Keratinocyte (primary cell): ENCODE results near the gene REXO1. TPM values are rescaled to one million over a fixed set of nuclear protein-coding genes. Genes with fewer than 3 reads are reported as not detected.

ENCODE experiments used
- DNase-seq: peaks from one replicate; pipeline ENCODE4 v3.0.0-alpha.2; 2011; ENCODE audit warnings: low read depth, missing footprints, low spot score
- FAIRE-seq: peaks from 2 replicates; lab custom pipeline; 2011; peaks lifted over from hg19 to GRCh38; lab: Jason Lieb, UNC
- H2AFZ ChIP-seq: 2 replicates; pipeline ENCODE4 v1.6.0; 2012; ENCODE audit warnings: low read length, control low read depth, inconsistent platforms; ENCODE audit not compliant: control insufficient read depth
- H3K27ac ChIP-seq: 2 replicates; pipeline ENCODE4 v1.5.1; 2011; ENCODE audit warnings: low read length; ENCODE audit not compliant: control insufficient read depth, insufficient read depth
- H3K27me3 ChIP-seq: 3 replicates; pipeline ENCODE4 v1.6.0; 2011; ENCODE audit warnings: low read length; ENCODE audit not compliant: control insufficient read depth, insufficient read depth; ENCODE audit errors: extremely low read depth
- H3K36me3 ChIP-seq, 2 experiments: 2 replicates in 1 of 2; 3 replicates in 1 of 2; pipeline ENCODE4 v1.5.1; 2011; ENCODE audit warnings: low read length in 2 of 2, mild to moderate bottlenecking in 1 of 2; ENCODE audit not compliant: control insufficient read depth in 2 of 2, insufficient read depth in 2 of 2; ENCODE audit errors: extremely low read depth in 1 of 2
- H3K4me1 ChIP-seq: 3 replicates; pipeline ENCODE4 v1.5.1; 2011; ENCODE audit warnings: low read length; ENCODE audit not compliant: control insufficient read depth, insufficient read depth; ENCODE audit errors: extremely low read depth
- H3K4me2 ChIP-seq: 3 replicates; pipeline ENCODE4 v1.6.0; 2011; ENCODE audit warnings: low read depth, low read length; ENCODE audit not compliant: control insufficient read depth, insufficient read depth; ENCODE audit errors: extremely low read depth
- H3K4me3 ChIP-seq, 3 experiments: fragments of 200-600 bp in 1 of 3; sonication (generic) in 1 of 3; 2 replicates in 2 of 3; 3 replicates in 1 of 3; pipeline ENCODE4 v1.5.1; 2011 to 2016; ENCODE audit warnings: low read length in 3 of 3, mild to moderate bottlenecking in 3 of 3, control low read depth in 2 of 3, inconsistent platforms in 1 of 3, low read depth in 1 of 3, mixed read lengths in 1 of 3, mixed run types in 1 of 3, moderate library complexity in 1 of 3; ENCODE audit not compliant: control insufficient read depth in 2 of 3, insufficient read depth in 2 of 3; ENCODE audit errors: extremely low read depth in 1 of 3
- H3K79me2 ChIP-seq: 2 replicates; pipeline ENCODE4 v1.6.0; 2012; ENCODE audit warnings: low read length; ENCODE audit not compliant: control insufficient read depth, insufficient read depth
- H3K9ac ChIP-seq: 3 replicates; pipeline ENCODE4 v1.6.0; 2011; ENCODE audit warnings: low read length; ENCODE audit not compliant: control insufficient read depth, insufficient read depth; ENCODE audit errors: extremely low read depth
- H3K9me1 ChIP-seq: 3 replicates; pipeline ENCODE4 v1.6.0; 2011; ENCODE audit warnings: low read length; ENCODE audit not compliant: control insufficient read depth, insufficient read depth; ENCODE audit errors: extremely low read depth
- H3K9me3 ChIP-seq: 2 replicates; pipeline ENCODE4 v1.5.1; 2012; ENCODE audit warnings: low read depth, low read length; ENCODE audit not compliant: control insufficient read depth
- H4K20me1 ChIP-seq: 3 replicates; pipeline ENCODE4 v1.6.0; 2011; ENCODE audit warnings: low read length; ENCODE audit not compliant: control insufficient read depth, insufficient read depth; ENCODE audit errors: extremely low read depth
- EZH2 ChIP-seq: IDR thresholded peaks from one replicate; pipeline ENCODE4 v1.6.1; 2012; ENCODE audit warnings: inconsistent platforms, mild to moderate bottlenecking, low read length, moderate library complexity
- dilution Hi-C: fragments of 300-500 bp; cut with MboI; formaldehyde crosslinking; loops from one replicate; pipeline ENCODE4 v1.7.0; 2020; ENCODE audit warnings: low sequenced_read_pairs; ENCODE audit not compliant: extremely low pct_ligation_motif_present
- polyA plus RNA-seq, 5 experiments: library from polyadenylated mRNA; depleted of rRNA in 3 of 5; stranded (reverse) in 3 of 5; stranded (forward) in 1 of 5; unstranded in 1 of 5; fragments of >200 nt; gene quantifications; 1 replicate in 1 of 5; 2 replicates in 3 of 5; 3 replicates in 1 of 5; pipeline versions ENCODE4 v1.2.1 to v1.2.3, GENCODE V29; 2011 to 2012; ENCODE audit warnings: missing spikeins in 2 of 5, low read depth in 1 of 5, low replicate concordance in 1 of 5
- TF ChIP-seq, protein P1 (sequence below), 3 experiments: IDR thresholded peaks in 1 of 3; conservative IDR thresholded peaks in 1 of 3; optimal IDR thresholded peaks in 1 of 3; 2 replicates in 2 of 3; 3 replicates in 1 of 3; pipeline versions ENCODE3 to v1.5.1; 2011; ENCODE audit warnings: low read length in 3 of 3, mild to moderate bottlenecking in 3 of 3, moderate library complexity in 2 of 3, control low read depth in 1 of 3, inconsistent platforms in 1 of 3; ENCODE audit not compliant: insufficient read depth in 2 of 3; ENCODE audit errors: extremely low read depth in 1 of 3

REXO1 gene
- polyA plus RNA-seq, 1 donor (not counting 4 experiments of a cell fraction or from before 2014, with no cell fraction given): 6.1 TPM

GRCh38 chr19:1893791-1894190 is 45.5 kb upstream of the REXO1 start:
- Histone ChIP-seq H3K4me2 (no peak overlapping the region), H3K4me3 (no peak overlapping the region), H2AFZ (no peak overlapping the region), H3K9me3 (no peaks in the 10 kb centered on the region), H3K4me1 (peaks cover 6% of the 10 kb centered on the region), H3K9ac (no peak overlapping the region), H3K27ac (no peak overlapping the region), H3K27me3 (no peaks in the 10 kb centered on the region), H4K20me1 (no peaks in the 10 kb centered on the region), H3K9me1 (no peaks in the 10 kb centered on the region), H3K36me3 (no peaks in the 10 kb centered on the region), H3K79me2 (no peaks in the 10 kb centered on the region)
- dilution Hi-C loops: no loop called here
- TF ChIP-seq, protein P1, sequence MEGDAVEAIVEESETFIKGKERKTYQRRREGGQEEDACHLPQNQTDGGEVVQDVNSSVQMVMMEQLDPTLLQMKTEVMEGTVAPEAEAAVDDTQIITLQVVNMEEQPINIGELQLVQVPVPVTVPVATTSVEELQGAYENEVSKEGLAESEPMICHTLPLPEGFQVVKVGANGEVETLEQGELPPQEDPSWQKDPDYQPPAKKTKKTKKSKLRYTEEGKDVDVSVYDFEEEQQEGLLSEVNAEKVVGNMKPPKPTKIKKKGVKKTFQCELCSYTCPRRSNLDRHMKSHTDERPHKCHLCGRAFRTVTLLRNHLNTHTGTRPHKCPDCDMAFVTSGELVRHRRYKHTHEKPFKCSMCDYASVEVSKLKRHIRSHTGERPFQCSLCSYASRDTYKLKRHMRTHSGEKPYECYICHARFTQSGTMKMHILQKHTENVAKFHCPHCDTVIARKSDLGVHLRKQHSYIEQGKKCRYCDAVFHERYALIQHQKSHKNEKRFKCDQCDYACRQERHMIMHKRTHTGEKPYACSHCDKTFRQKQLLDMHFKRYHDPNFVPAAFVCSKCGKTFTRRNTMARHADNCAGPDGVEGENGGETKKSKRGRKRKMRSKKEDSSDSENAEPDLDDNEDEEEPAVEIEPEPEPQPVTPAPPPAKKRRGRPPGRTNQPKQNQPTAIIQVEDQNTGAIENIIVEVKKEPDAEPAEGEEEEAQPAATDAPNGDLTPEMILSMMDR (optimal IDR thresholded peaks at IDR 0.05 in 1 of 3, IDR thresholded peaks at IDR 0.05 in 1 of 3, conservative IDR thresholded peaks at IDR 0.05 in 1 of 3; ENCODE audit: extremely low read depth in 1 of 3, insufficient read depth in 2 of 3, low read length in 3 of 3): no peak
- no peak for TF ChIP-seq EZH2
- DNase-seq (no peak), FAIRE-seq (no peak)

DNA sequence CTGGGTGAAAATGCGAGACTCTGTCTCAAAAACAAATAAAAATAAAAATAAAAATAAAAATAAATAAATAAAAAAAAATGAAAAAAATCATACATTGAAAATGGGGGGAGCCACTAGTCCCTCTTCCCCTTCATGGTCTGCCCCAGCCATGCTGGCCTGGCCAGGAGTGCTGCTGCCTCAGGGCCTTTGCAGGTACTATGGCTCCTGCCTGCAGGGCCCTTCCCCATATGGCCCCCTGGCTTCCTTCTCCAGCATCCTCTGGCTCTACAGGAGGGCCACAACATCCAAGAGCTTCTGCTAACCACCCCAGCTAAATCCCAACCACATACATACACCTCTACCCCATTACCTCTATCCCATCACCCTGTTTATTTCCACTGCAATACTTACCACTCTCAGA is 41.6 kb upstream of the REXO1 start:
- TF ChIP-seq, protein P1 (optimal IDR thresholded peaks at IDR 0.05 in 1 of 3, IDR thresholded peaks at IDR 0.05 in 1 of 3, conservative IDR thresholded peaks at IDR 0.05 in 1 of 3; ENCODE audit: extremely low read depth in 1 of 3, insufficient read depth in 2 of 3, low read length in 3 of 3): no peak
- no peak for TF ChIP-seq EZH2
- Histone ChIP-seq H3K27me3 (no peaks in the 10 kb centered on the region), H3K4me2 (no peak overlapping the region), H4K20me1 (no peaks in the 10 kb centered on the region), H3K9me3 (no peaks in the 10 kb centered on the region), H3K79me2 (peaks cover 2% of the 10 kb centered on the region), H3K4me1 (no peaks in the 10 kb centered on the region), H3K4me3 (no peak overlapping the region), H3K9me1 (no peaks in the 10 kb centered on the region), H3K36me3 (no peaks in the 10 kb centered on the region), H3K9ac (no peak overlapping the region), H3K27ac (no peak overlapping the region), H2AFZ (no peak overlapping the region)
- dilution Hi-C loops: no loop called here
- FAIRE-seq: no peak
- DNase-seq: no peak
